ENCODE measurements around the gene VMAC.

DNA sequence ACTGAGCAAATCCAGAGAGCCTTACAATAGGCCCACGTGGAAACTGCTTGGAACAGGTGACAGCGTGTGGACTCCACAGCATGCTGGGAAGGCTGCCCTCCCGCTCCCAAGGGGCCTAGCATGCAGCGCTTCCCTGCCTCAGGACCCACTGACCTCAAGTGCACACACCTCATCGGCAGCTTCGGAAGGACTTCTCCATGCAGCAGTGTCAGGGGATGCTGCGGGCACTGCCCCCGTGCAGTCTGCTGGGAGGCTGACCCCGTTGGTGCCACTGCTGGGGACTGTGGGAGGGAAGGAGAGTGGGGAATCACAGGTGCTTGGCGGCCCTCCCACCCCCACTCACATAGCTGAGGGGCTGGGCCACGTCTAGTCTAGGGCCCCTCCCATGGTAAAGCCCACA is 26.6 kb downstream of the VMAC start:
- TF ChIP-seq, protein P1, sequence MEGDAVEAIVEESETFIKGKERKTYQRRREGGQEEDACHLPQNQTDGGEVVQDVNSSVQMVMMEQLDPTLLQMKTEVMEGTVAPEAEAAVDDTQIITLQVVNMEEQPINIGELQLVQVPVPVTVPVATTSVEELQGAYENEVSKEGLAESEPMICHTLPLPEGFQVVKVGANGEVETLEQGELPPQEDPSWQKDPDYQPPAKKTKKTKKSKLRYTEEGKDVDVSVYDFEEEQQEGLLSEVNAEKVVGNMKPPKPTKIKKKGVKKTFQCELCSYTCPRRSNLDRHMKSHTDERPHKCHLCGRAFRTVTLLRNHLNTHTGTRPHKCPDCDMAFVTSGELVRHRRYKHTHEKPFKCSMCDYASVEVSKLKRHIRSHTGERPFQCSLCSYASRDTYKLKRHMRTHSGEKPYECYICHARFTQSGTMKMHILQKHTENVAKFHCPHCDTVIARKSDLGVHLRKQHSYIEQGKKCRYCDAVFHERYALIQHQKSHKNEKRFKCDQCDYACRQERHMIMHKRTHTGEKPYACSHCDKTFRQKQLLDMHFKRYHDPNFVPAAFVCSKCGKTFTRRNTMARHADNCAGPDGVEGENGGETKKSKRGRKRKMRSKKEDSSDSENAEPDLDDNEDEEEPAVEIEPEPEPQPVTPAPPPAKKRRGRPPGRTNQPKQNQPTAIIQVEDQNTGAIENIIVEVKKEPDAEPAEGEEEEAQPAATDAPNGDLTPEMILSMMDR (IDR thresholded peaks at IDR 0.05 in 8 of 11, conservative IDR thresholded peaks at IDR 0.05 in 3 of 11) = no peak
- TF ChIP-seq POLR2A (IDR thresholded peaks at IDR 0.05) (no peak), POLR2AphosphoS5 (IDR thresholded peaks at IDR 0.05) (peak in 1 of 3 donors; percentile 42)

Data from spleen (tissue), 7 donors.